SK-N-MC (cell line): ENCODE results near the gene ASL.
"Not testable (repeated sequence)": the region's sequence is repeated elsewhere in the genome, so short reads cannot be mapped to it uniquely, and the experiment has no call there.

Experiments
- DNase-seq: peaks from one replicate; pipeline ENCODE4 v3.0.0-alpha.2; 2011; ENCODE audit warnings: low read depth, low spot score
- H3K27ac ChIP-seq: fragments of 200-600 bp; sonication (generic); 2 replicates; pipeline ENCODE4 v1.5.1; 2016; ENCODE audit warnings: mixed run types
- H3K36me3 ChIP-seq: fragments of 200-600 bp; sonication (generic); 2 replicates; pipeline ENCODE4 v1.6.1; 2017; ENCODE audit warnings: antibody characterized with exemption, low read length, mixed read lengths; ENCODE audit not compliant: insufficient read depth
- H3K4me3 ChIP-seq: fragments of 200-600 bp; sonication (generic); 2 replicates; pipeline ENCODE4 v1.5.1; 2016
- H3K9ac ChIP-seq: fragments of 200-600 bp; sonication (generic); 2 replicates; pipeline ENCODE4 v1.8.0; 2017; ENCODE audit warnings: mixed run types, mixed read lengths; ENCODE audit not compliant: insufficient read length
- H3K9me3 ChIP-seq: fragments of 200-600 bp; sonication (generic); 2 replicates; pipeline ENCODE4 v1.6.1; 2017; ENCODE audit warnings: low read depth, mild to moderate bottlenecking, antibody characterized with exemption, low read length, moderate library complexity, mixed read lengths
- EZH2 ChIP-seq: fragments of 200-600 bp; sonication (generic); IDR thresholded peaks from one replicate; pipeline ENCODE4 v1.6.1; 2017; ENCODE audit warnings: antibody characterized with exemption
- FOXP2 ChIP-seq: optimal IDR thresholded peaks from 2 replicates; pipeline ENCODE3; 2011; ENCODE audit warnings: mild to moderate bottlenecking, moderate library complexity; ENCODE audit not compliant: insufficient read depth; ENCODE audit errors: extremely low read length, control extremely low read depth
- POLR2AphosphoS5 ChIP-seq: IDR thresholded peaks from 2 replicates; pipeline ENCODE4 v1.6.1; 2012; ENCODE audit warnings: mild to moderate bottlenecking, low read depth, low read length, borderline replicate concordance

ASL gene

GRCh38 chr7:66060796-66061195 is 14.8 kb upstream of the ASL start:
- no peaks in the 10 kb centered on the region for H3K36me3 ChIP-seq
- H3K4me3 ChIP-seq: no peak overlapping the region
- no peak overlapping the region for H3K27ac ChIP-seq
- TF ChIP-seq POLR2AphosphoS5 (no peak), FOXP2 (no peak), EZH2 (no peak)
- no peaks in the 10 kb centered on the region for H3K9me3 ChIP-seq
- no peak overlapping the region for H3K9ac ChIP-seq
- no peak for DNase-seq

GRCh38 chr7:66069732-66070131 is 5.9 kb upstream of the ASL start:
- H3K4me3 ChIP-seq: no peak overlapping the region
- H3K9me3 ChIP-seq: no peaks in the 10 kb centered on the region
- no peak overlapping the region for H3K9ac ChIP-seq
- H3K27ac ChIP-seq: no peak overlapping the region
- no peaks in the 10 kb centered on the region for H3K36me3 ChIP-seq
- DNase-seq: no peak
- TF ChIP-seq POLR2AphosphoS5 (no peak), FOXP2 (no peak), EZH2 (no peak)

- TF ChIP-seq POLR2AphosphoS5 (no peak), EZH2 (no peak), FOXP2 (no peak)
- no peak for DNase-seq
- H3K36me3 ChIP-seq: no peaks in the 10 kb centered on the region
These were observed 5.4 kb upstream of the ASL start for GRCh38 chr7:66070222-66070621.

GRCh38 chr7:66072208-66072607 is 3.4 kb upstream of the ASL start:
- H3K9ac ChIP-seq: not testable (repeated sequence)

More at GRCh38 chr7:66070222-66070621, 5.4 kb upstream of the ASL start:
- no peak overlapping the region for H3K4me3 ChIP-seq
- no peak overlapping the region for H3K9ac ChIP-seq
- H3K27ac ChIP-seq: no peak overlapping the region
- H3K9me3 ChIP-seq: no peaks in the 10 kb centered on the region

GRCh38 chr7:66076462-66077329 is 1.1 kb downstream of the ASL start:
- Histone ChIP-seq H3K36me3 (no peaks in the 10 kb centered on the region), H3K4me3 (peak overlapping the region; percentile 91), H3K27ac (no peak overlapping the region), H3K9ac (no peak overlapping the region), H3K9me3 (no peaks in the 10 kb centered on the region)
- DNase-seq: no peak
- no peak for TF ChIP-seq EZH2
- TF ChIP-seq POLR2AphosphoS5: no peak

More at GRCh38 chr7:66072208-66072607, 3.4 kb upstream of the ASL start:
- H3K27ac ChIP-seq, H3K36me3 ChIP-seq, H3K9me3 ChIP-seq, DNase-seq, H3K4me3 ChIP-seq: not testable (repeated sequence)

GRCh38 chr7:66078067-66078466 is 2.4 kb downstream of the ASL start:
- Histone ChIP-seq H3K36me3 (no peaks in the 10 kb centered on the region), H3K9me3 (no peaks in the 10 kb centered on the region), H3K27ac (no peak overlapping the region), H3K9ac (no peak overlapping the region), H3K4me3 (no peak overlapping the region)
- no peak for TF ChIP-seq FOXP2
- TF ChIP-seq EZH2: no peak
- TF ChIP-seq POLR2AphosphoS5: no peak
- DNase-seq: no peak

GRCh38 chr7:66082083-66082482 is 6.5 kb downstream of the ASL start:
- H3K27ac ChIP-seq: no peak overlapping the region
- H3K9ac ChIP-seq: no peak overlapping the region
- no peaks in the 10 kb centered on the region for H3K9me3 ChIP-seq
- no peaks in the 10 kb centered on the region for H3K36me3 ChIP-seq
- no peak for DNase-seq
- TF ChIP-seq POLR2AphosphoS5: no peak
- H3K4me3 ChIP-seq: no peak overlapping the region

- H3K4me3 ChIP-seq: no peak overlapping the region
- TF ChIP-seq EZH2 (no peak), FOXP2 (no peak), POLR2AphosphoS5 (no peak)
- H3K36me3 ChIP-seq: no peaks in the 10 kb centered on the region
- H3K9ac ChIP-seq: no peak overlapping the region
- no peaks in the 10 kb centered on the region for H3K9me3 ChIP-seq
- DNase-seq: no peak
- H3K27ac ChIP-seq: no peak overlapping the region
These were observed 7.3 kb downstream of the ASL start for GRCh38 chr7:66082886-66083415.

- Histone ChIP-seq H3K9me3 (no peaks in the 10 kb centered on the region), H3K27ac (no peak overlapping the region), H3K36me3 (no peaks in the 10 kb centered on the region), H3K4me3 (no peak overlapping the region), H3K9ac (no peak overlapping the region)
- no peak for DNase-seq
- TF ChIP-seq EZH2 (no peak), POLR2AphosphoS5 (no peak), FOXP2 (no peak)
These were observed 8.1 kb downstream of the ASL start for GRCh38 chr7:66083677-66084076.
